Measurements from ENCODE around the gene TOM1L1. TPM values are rescaled to one million over a fixed set of nuclear protein-coding genes. Genes with fewer than 3 reads are reported as not detected.
A peak's percentile ranks its signal among the peaks of the same experiment; 100 is the strongest.

Gene TOM1L1
- total and polyA plus RNA-seq, 4 donors = 21.4 to 119 (median 33.9) TPM

DNA sequence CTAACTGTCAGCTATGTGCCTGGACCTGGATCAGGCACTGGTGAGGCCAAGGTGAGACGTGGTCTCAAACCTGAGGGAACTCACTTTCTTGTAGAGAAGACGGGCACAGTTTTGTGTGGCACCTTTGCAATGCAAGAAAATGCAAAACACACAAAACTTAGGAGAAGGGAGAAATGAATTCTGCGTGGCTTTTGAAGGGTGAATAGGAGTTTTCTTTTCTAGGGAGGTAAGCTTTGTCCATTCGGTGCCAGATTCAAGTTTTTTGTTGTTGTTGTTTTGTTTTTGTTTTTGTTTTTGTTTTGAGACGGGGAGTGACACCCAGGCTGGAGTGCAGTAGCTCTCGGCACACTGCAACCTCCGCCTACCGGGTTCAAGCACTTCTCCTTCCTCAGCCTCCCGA, 1.4 kb downstream of the TOM1L1 start (continued):
- TF ChIP-seq, protein P1, sequence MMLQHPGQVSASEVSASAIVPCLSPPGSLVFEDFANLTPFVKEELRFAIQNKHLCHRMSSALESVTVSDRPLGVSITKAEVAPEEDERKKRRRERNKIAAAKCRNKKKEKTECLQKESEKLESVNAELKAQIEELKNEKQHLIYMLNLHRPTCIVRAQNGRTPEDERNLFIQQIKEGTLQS (IDR thresholded peaks at IDR 0.05) = no peak
- no peak for TF ChIP-seq NR2F2 (IDR thresholded peaks at IDR 0.05)

DNA sequence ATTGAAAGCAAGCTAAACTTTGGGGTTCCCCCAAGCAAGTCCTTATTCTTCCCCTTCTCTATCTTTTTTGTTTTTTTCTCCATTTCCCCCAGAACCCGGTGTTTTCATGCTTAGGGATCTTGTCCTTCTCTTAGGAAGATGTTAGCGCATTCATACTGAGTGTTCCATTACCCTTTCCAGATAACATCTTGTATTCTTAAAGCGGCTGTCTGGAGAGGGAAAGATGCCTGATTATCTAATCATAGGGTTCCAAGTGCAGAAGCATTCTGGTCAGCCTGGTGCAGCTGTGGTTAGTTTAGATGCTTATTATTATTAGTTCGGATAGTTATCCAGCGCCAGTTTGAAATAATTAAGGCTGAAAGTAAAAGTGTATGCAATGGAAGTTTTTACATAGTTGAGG, 2.0 kb downstream of the TOM1L1 start:
- no peak for DNase-seq (ENCODE audit: low spot score)
- Histone ChIP-seq H3K4me3 (ENCODE audit: low read depth in 1 of 3, low read length in 3 of 3) (peak overlapping the region in 2 of 3 donors; percentile 3 to 57), H3K27ac (ENCODE audit: low read depth in 1 of 2, low read length in 2 of 2) (no peak overlapping the region), H3K4me1 (ENCODE audit: control insufficient read depth in 4 of 4, insufficient read depth in 4 of 4, low read length in 3 of 4) (peaks cover 0 to 42% (median 28%) of the 10 kb centered on the region in 4 donors), H3K27me3 (ENCODE audit: control insufficient read depth in 4 of 4, insufficient read depth in 4 of 4, low read length in 3 of 4) (no peaks in the 10 kb centered on the region), H3K9me3 (ENCODE audit: control insufficient read depth in 4 of 4, low read length in 3 of 4) (no peaks in the 10 kb centered on the region), H3K9ac (ENCODE audit: low read depth in 1 of 2, low read length in 2 of 2) (no peak overlapping the region), H3K36me3 (ENCODE audit: control insufficient read depth in 4 of 4, insufficient read depth in 3 of 4, low read depth in 1 of 4, low read length in 3 of 4) (peaks cover 0 to 1% (median 0%) of the 10 kb centered on the region in 4 donors)
- 47% methylated on average over 5 of the region's 5 CpGs for WGBS
- TF ChIP-seq, protein P2, sequence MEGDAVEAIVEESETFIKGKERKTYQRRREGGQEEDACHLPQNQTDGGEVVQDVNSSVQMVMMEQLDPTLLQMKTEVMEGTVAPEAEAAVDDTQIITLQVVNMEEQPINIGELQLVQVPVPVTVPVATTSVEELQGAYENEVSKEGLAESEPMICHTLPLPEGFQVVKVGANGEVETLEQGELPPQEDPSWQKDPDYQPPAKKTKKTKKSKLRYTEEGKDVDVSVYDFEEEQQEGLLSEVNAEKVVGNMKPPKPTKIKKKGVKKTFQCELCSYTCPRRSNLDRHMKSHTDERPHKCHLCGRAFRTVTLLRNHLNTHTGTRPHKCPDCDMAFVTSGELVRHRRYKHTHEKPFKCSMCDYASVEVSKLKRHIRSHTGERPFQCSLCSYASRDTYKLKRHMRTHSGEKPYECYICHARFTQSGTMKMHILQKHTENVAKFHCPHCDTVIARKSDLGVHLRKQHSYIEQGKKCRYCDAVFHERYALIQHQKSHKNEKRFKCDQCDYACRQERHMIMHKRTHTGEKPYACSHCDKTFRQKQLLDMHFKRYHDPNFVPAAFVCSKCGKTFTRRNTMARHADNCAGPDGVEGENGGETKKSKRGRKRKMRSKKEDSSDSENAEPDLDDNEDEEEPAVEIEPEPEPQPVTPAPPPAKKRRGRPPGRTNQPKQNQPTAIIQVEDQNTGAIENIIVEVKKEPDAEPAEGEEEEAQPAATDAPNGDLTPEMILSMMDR (IDR thresholded peaks at IDR 0.05; ENCODE audit: low read depth, low read length, missing input control) = no peak
- TF ChIP-seq NR2F2 (IDR thresholded peaks at IDR 0.05) = no peak
- TF ChIP-seq, protein P3, sequence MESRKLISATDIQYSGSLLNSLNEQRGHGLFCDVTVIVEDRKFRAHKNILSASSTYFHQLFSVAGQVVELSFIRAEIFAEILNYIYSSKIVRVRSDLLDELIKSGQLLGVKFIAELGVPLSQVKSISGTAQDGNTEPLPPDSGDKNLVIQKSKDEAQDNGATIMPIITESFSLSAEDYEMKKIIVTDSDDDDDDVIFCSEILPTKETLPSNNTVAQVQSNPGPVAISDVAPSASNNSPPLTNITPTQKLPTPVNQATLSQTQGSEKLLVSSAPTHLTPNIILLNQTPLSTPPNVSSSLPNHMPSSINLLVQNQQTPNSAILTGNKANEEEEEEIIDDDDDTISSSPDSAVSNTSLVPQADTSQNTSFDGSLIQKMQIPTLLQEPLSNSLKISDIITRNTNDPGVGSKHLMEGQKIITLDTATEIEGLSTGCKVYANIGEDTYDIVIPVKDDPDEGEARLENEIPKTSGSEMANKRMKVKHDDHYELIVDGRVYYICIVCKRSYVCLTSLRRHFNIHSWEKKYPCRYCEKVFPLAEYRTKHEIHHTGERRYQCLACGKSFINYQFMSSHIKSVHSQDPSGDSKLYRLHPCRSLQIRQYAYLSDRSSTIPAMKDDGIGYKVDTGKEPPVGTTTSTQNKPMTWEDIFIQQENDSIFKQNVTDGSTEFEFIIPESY (IDR thresholded peaks at IDR 0.05) = no peak
- no peak for TF ChIP-seq HNF4G (IDR thresholded peaks at IDR 0.05)
- TF ChIP-seq, protein P1 (IDR thresholded peaks at IDR 0.05) = no peak

DNA sequence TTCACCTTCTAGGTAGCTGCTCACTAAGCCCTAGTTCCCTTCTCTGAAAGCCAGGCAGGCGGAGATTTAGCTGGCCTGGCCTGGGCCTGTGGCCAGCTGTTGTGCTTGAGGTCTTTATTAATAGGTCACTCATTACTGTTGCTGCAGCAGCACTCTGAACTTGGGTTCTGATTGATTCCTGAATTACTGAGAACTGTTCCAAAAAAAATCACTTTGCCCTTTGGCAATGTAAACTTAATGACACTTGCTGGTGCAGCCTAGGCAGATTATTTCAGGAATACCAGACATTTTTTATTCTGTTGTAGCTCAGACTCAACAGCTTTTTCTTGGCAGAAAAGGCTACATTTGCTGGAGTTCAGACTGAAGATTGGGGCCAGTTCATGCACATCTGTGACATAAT, 2.7 kb downstream of the TOM1L1 start:
- H3K4me3 ChIP-seq (ENCODE audit: low read depth in 1 of 3, low read length in 3 of 3) = peak overlapping the region; percentile 3 to 47 (median 22)
- DNase-seq (ENCODE audit: low spot score) = peak; percentile 46
- TF ChIP-seq, protein P4, sequence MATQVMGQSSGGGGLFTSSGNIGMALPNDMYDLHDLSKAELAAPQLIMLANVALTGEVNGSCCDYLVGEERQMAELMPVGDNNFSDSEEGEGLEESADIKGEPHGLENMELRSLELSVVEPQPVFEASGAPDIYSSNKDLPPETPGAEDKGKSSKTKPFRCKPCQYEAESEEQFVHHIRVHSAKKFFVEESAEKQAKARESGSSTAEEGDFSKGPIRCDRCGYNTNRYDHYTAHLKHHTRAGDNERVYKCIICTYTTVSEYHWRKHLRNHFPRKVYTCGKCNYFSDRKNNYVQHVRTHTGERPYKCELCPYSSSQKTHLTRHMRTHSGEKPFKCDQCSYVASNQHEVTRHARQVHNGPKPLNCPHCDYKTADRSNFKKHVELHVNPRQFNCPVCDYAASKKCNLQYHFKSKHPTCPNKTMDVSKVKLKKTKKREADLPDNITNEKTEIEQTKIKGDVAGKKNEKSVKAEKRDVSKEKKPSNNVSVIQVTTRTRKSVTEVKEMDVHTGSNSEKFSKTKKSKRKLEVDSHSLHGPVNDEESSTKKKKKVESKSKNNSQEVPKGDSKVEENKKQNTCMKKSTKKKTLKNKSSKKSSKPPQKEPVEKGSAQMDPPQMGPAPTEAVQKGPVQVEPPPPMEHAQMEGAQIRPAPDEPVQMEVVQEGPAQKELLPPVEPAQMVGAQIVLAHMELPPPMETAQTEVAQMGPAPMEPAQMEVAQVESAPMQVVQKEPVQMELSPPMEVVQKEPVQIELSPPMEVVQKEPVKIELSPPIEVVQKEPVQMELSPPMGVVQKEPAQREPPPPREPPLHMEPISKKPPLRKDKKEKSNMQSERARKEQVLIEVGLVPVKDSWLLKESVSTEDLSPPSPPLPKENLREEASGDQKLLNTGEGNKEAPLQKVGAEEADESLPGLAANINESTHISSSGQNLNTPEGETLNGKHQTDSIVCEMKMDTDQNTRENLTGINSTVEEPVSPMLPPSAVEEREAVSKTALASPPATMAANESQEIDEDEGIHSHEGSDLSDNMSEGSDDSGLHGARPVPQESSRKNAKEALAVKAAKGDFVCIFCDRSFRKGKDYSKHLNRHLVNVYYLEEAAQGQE (IDR thresholded peaks at IDR 0.05) = peak; percentile 18
- TF ChIP-seq TAF1 (conservative IDR thresholded peaks at IDR 0.05) (no peak), FOXA1 (IDR thresholded peaks at IDR 0.05) (peak; percentile 31), SP1 (IDR thresholded peaks at IDR 0.05) (peak; percentile 89), HNF4G (IDR thresholded peaks at IDR 0.05) (peak; percentile 40), EGR1 (IDR thresholded peaks at IDR 0.05; ENCODE audit: low read depth in 2 of 2) (no peak), NR2F2 (IDR thresholded peaks at IDR 0.05) (peak; percentile 63), JUND (IDR thresholded peaks at IDR 0.05) (peak; percentile 49 to 84), YY1 (IDR thresholded peaks at IDR 0.05) (peak; percentile 63), HNF4A (conservative IDR thresholded peaks at IDR 0.05) (peak; percentile 86 to 90), GABPA (IDR thresholded peaks at IDR 0.05 in 1 of 2, conservative IDR thresholded peaks at IDR 0.05 in 1 of 2) (peak in 1 of 2 donors; percentile 33)
- TF ChIP-seq, protein P2 (IDR thresholded peaks at IDR 0.05; ENCODE audit: low read depth, low read length, missing input control) = no peak
- TF ChIP-seq, protein P3 (IDR thresholded peaks at IDR 0.05) = no peak
- TF ChIP-seq, protein P5, sequence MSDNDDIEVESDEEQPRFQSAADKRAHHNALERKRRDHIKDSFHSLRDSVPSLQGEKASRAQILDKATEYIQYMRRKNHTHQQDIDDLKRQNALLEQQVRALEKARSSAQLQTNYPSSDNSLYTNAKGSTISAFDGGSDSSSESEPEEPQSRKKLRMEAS (IDR thresholded peaks at IDR 0.05) = peak; percentile 68
- TF ChIP-seq, protein P1 (IDR thresholded peaks at IDR 0.05) = no peak

More for the DNA sequence above, 2.7 kb downstream of the TOM1L1 start:
- H3K36me3 ChIP-seq (ENCODE audit: control insufficient read depth in 4 of 4, insufficient read depth in 3 of 4, low read depth in 1 of 4, low read length in 3 of 4) = peaks cover 0 to 5% (median under 1%) of the 10 kb centered on the region in 4 donors
- peaks cover 2 to 49% (median 30%) of the 10 kb centered on the region in 4 donors for H3K4me1 ChIP-seq (ENCODE audit: control insufficient read depth in 4 of 4, insufficient read depth in 4 of 4, low read length in 3 of 4)
- H3K27ac ChIP-seq (ENCODE audit: low read depth in 1 of 2, low read length in 2 of 2) = peak overlapping the region in 1 of 2 donors; percentile 38
- WGBS = 26% methylated on average over 1 of the region's 1 CpG
- peak overlapping the region in 1 of 2 donors; percentile 2 for H3K9ac ChIP-seq (ENCODE audit: low read depth in 1 of 2, low read length in 2 of 2)
- no peaks in the 10 kb centered on the region for H3K9me3 ChIP-seq (ENCODE audit: control insufficient read depth in 4 of 4, low read length in 3 of 4)
- H3K27me3 ChIP-seq (ENCODE audit: control insufficient read depth in 4 of 4, insufficient read depth in 4 of 4, low read length in 3 of 4) = no peaks in the 10 kb centered on the region

Data from liver (tissue), 9 donors.